ENCODE data around the gene FBXL16.

Gene FBXL16

GRCh38 chr16:718389-718788 is 12.8 kb upstream of the FBXL16 start:
- no CpG with 5 or more reads among the region's 9 CpGs for WGBS (ENCODE audit: extremely low coverage, insufficient coverage, low lambda C conversion rate)
- Histone ChIP-seq H2BK15ac (replicated peaks; ENCODE audit: low read depth) (no peak overlapping the region), H3K79me2 (ENCODE audit: control insufficient read depth, insufficient read depth, low read length) (no peaks in the 10 kb centered on the region), H3K27me3 (ENCODE audit: insufficient read depth, low read length, poor library complexity) (peaks cover 7% of the 10 kb centered on the region), H2BK120ac (ENCODE audit: low read depth, low read length) (no peak overlapping the region), H3K27ac (ENCODE audit: low read depth, low read length) (no peak overlapping the region), H3K4ac (ENCODE audit: low read depth, low read length) (no peak overlapping the region), H3K4me1 (ENCODE audit: control insufficient read depth, low read depth, low read length) (peaks cover 4% of the 10 kb centered on the region), H2AK5ac (ENCODE audit: low read length) (no peak overlapping the region), H3K79me1 (ENCODE audit: low read length) (no peaks in the 10 kb centered on the region), H4K8ac (ENCODE audit: low read depth, low read length) (no peak overlapping the region), H3K9ac (ENCODE audit: low read length) (no peak overlapping the region), H3K23ac (ENCODE audit: low read length) (no peak overlapping the region), H3K36me3 (ENCODE audit: control insufficient read depth, insufficient read depth, low read length) (no peaks in the 10 kb centered on the region), H3K4me2 (ENCODE audit: low read length) (no peak overlapping the region), H2BK5ac (ENCODE audit: low read length) (no peak overlapping the region), H3K4me3 (ENCODE audit: low read length) (no peak overlapping the region), H4K5ac (ENCODE audit: low read length) (no peak overlapping the region), H3K56ac (ENCODE audit: low read length) (no peak overlapping the region), H3K18ac (ENCODE audit: low read length) (no peak overlapping the region)
- DNase-seq, result no peak

DNA sequence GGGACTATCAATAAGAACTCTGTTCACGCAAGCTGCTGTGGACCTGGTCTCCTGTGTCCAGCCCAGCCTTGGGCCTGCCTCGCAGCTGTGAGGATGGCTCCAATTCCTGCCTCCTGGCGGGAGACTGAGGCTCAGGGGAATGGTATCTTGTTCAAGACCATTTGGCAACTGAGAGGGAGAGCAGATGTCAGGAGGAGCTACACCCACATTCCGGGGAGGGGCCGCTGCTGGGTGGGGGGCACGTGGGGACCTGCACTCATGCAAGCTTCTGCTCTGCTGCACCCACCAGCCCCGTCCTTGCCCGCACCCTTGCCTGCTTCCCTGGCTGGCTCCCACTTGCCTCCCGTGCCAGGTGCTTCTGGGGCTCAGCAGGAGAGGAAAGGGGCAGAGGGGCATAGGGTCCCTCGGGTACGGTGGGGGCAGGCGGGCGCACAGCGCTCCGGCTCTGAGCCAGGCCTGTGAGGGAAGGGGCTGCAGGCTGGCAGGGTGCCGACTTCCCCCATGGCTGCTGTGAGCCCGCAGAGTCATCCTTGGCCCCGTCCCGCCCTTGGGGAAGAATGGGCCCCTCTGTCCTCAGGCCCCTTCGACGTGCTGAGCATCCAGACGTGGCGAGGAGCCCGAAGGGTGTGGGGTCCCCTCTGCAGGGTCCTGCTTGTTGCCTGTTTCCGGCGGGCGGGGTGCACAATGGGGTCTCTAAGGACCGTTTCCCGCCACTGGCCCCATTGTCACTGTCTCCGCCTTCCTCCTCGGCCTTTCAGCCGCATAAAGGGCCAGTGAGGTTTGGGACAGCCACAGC is 12.0 kb upstream of the FBXL16 start:
- H3K4me3 ChIP-seq (ENCODE audit: low read length), result no peak overlapping the region
- no peaks in the 10 kb centered on the region for H3K36me3 ChIP-seq (ENCODE audit: control insufficient read depth, insufficient read depth, low read length)
- no peak overlapping the region for H3K27ac ChIP-seq (ENCODE audit: low read depth, low read length)
- no peaks in the 10 kb centered on the region for H3K79me2 ChIP-seq (ENCODE audit: control insufficient read depth, insufficient read depth, low read length)
- H3K4me1 ChIP-seq (ENCODE audit: control insufficient read depth, low read depth, low read length), result peaks cover 4% of the 10 kb centered on the region
- no peak overlapping the region for H3K18ac ChIP-seq (ENCODE audit: low read length)
- no peak overlapping the region for H3K4ac ChIP-seq (ENCODE audit: low read depth, low read length)
- H2BK5ac ChIP-seq (ENCODE audit: low read length), result no peak overlapping the region
- H2BK15ac ChIP-seq (replicated peaks; ENCODE audit: low read depth), result no peak overlapping the region
- H3K27me3 ChIP-seq (ENCODE audit: insufficient read depth, low read length, poor library complexity), result peaks cover 7% of the 10 kb centered on the region
- no peak overlapping the region for H4K8ac ChIP-seq (ENCODE audit: low read depth, low read length)
- H3K4me2 ChIP-seq (ENCODE audit: low read length), result no peak overlapping the region
- DNase-seq, result no peak
- H2BK120ac ChIP-seq (ENCODE audit: low read depth, low read length), result no peak overlapping the region
- no peak overlapping the region for H4K5ac ChIP-seq (ENCODE audit: low read length)
- H3K79me1 ChIP-seq (ENCODE audit: low read length), result no peaks in the 10 kb centered on the region
- H3K23ac ChIP-seq (ENCODE audit: low read length), result no peak overlapping the region
- no peak overlapping the region for H2AK5ac ChIP-seq (ENCODE audit: low read length)
- no peak overlapping the region for H3K56ac ChIP-seq (ENCODE audit: low read length)
- no peak overlapping the region for H3K9ac ChIP-seq (ENCODE audit: low read length)
- WGBS (ENCODE audit: extremely low coverage, insufficient coverage, low lambda C conversion rate), result no CpG with 5 or more reads among the region's 32 CpGs

DNA sequence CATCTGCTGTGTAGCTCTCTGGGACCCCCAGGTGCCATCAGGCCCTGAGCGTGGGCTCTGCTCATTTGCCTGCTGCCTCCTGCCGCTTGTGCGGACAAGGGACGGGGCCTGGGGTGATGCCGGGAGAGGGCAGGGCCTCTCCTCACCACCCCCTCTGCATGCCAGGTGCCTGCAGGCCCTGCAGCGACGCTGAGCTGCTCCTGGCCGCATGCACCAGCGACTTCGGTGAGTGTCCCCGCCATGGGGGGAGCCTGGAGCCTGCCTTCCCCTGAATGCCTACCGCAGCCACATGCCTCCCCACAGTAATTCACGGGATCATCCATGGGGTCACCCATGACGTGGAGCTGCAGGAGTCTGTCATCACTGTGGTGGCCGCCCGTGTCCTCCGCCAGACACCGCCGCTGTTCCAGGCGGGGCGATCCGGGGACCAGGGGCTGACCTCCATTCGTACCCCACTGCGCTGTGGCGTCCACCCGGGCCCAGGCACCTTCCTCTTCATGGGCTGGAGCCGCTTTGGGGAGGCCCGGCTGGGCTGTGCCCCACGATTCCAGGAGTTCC is 11.2 kb upstream of the FBXL16 start:
- H3K4me1 ChIP-seq (ENCODE audit: control insufficient read depth, low read depth, low read length), result peaks cover 4% of the 10 kb centered on the region
- no peak overlapping the region for H3K4me3 ChIP-seq (ENCODE audit: low read length)

GRCh38 chr16:716200-716568 is 10.6 kb upstream of the FBXL16 start:
- H3K27ac ChIP-seq (ENCODE audit: low read depth, low read length), result no peak overlapping the region
- H3K79me2 ChIP-seq (ENCODE audit: control insufficient read depth, insufficient read depth, low read length), result no peaks in the 10 kb centered on the region
- peaks cover 4% of the 10 kb centered on the region for H3K4me1 ChIP-seq (ENCODE audit: control insufficient read depth, low read depth, low read length)
- peak overlapping the region; percentile 4 for H3K23ac ChIP-seq (ENCODE audit: low read length)
- H2AK5ac ChIP-seq (ENCODE audit: low read length), result no peak overlapping the region
- H2BK120ac ChIP-seq (ENCODE audit: low read depth, low read length), result no peak overlapping the region
- H4K8ac ChIP-seq (ENCODE audit: low read depth, low read length), result no peak overlapping the region
- H3K9ac ChIP-seq (ENCODE audit: low read length), result no peak overlapping the region
- no peaks in the 10 kb centered on the region for H3K79me1 ChIP-seq (ENCODE audit: low read length)
- H3K36me3 ChIP-seq (ENCODE audit: control insufficient read depth, insufficient read depth, low read length), result no peaks in the 10 kb centered on the region
- H3K56ac ChIP-seq (ENCODE audit: low read length), result peak overlapping the region; percentile 17
- no peak overlapping the region for H4K5ac ChIP-seq (ENCODE audit: low read length)
- no peak overlapping the region for H3K18ac ChIP-seq (ENCODE audit: low read length)
- DNase-seq, result peak; percentile 32
- no peak overlapping the region for H3K4ac ChIP-seq (ENCODE audit: low read depth, low read length)
- H2BK15ac ChIP-seq (replicated peaks; ENCODE audit: low read depth), result no peak overlapping the region
- H3K27me3 ChIP-seq (ENCODE audit: insufficient read depth, low read length, poor library complexity), result peaks cover 7% of the 10 kb centered on the region
- H3K4me3 ChIP-seq (ENCODE audit: low read length), result no peak overlapping the region
- no peak overlapping the region for H2BK5ac ChIP-seq (ENCODE audit: low read length)
- no peak overlapping the region for H3K4me2 ChIP-seq (ENCODE audit: low read length)
- no CpG with 5 or more reads among the region's 12 CpGs for WGBS (ENCODE audit: extremely low coverage, insufficient coverage, low lambda C conversion rate)

More for the DNA sequence above, 11.2 kb upstream of the FBXL16 start:
- Histone ChIP-seq H4K8ac (ENCODE audit: low read depth, low read length) (no peak overlapping the region), H2BK120ac (ENCODE audit: low read depth, low read length) (no peak overlapping the region), H2AK5ac (ENCODE audit: low read length) (no peak overlapping the region), H3K18ac (ENCODE audit: low read length) (no peak overlapping the region), H3K79me2 (ENCODE audit: control insufficient read depth, insufficient read depth, low read length) (no peaks in the 10 kb centered on the region), H3K27me3 (ENCODE audit: insufficient read depth, low read length, poor library complexity) (peaks cover 7% of the 10 kb centered on the region), H3K79me1 (ENCODE audit: low read length) (no peaks in the 10 kb centered on the region), H4K5ac (ENCODE audit: low read length) (no peak overlapping the region), H3K56ac (ENCODE audit: low read length) (no peak overlapping the region), H3K4me2 (ENCODE audit: low read length) (no peak overlapping the region), H3K9ac (ENCODE audit: low read length) (no peak overlapping the region), H3K36me3 (ENCODE audit: control insufficient read depth, insufficient read depth, low read length) (no peaks in the 10 kb centered on the region), H3K23ac (ENCODE audit: low read length) (no peak overlapping the region), H3K4ac (ENCODE audit: low read depth, low read length) (no peak overlapping the region), H2BK15ac (replicated peaks; ENCODE audit: low read depth) (no peak overlapping the region), H3K27ac (ENCODE audit: low read depth, low read length) (no peak overlapping the region), H2BK5ac (ENCODE audit: low read length) (no peak overlapping the region)
- no CpG with 5 or more reads among the region's 29 CpGs for WGBS (ENCODE audit: extremely low coverage, insufficient coverage, low lambda C conversion rate)
- no peak for DNase-seq

DNA sequence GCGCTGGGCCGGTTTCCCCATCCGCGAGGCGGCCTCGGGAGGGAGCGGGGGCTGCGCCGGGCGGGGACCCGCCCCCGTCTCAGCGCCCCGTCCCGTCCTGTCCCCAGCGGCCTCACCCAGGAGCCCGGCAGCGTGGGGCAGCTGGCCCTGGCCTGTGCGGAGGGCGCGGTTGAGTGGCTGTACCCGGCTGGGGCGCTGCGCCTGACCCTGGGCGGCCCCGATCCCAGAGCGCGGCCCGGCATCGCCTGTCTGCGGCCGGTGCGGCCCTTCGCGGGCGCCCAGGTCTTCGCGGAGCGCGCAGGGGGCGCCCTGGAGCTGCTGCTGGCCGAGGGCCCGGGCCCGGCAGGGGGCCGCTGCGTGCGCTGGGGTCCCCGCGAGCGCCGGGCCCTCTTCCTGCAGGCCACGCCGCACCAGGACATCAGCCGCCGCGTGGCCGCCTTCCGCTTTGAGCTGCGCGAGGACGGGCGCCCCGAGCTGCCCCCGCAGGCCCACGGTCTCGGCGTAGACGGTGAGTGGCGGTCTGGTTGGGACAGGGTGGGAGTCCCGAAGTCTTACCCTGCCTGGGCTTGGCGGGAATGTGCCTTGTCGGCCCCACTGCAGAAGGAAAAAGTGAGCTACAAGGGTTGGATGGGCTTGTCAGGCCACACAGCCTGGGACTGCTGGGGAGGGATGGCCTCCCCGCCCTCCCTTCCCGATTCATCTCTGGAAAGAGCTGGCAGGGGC is 10.0 kb upstream of the FBXL16 start:
- H3K56ac ChIP-seq (ENCODE audit: low read length), result peak overlapping the region; percentile 58
- no peak overlapping the region for H3K4ac ChIP-seq (ENCODE audit: low read depth, low read length)
- H3K27ac ChIP-seq (ENCODE audit: low read depth, low read length), result no peak overlapping the region
- no peak overlapping the region for H2BK15ac ChIP-seq (replicated peaks; ENCODE audit: low read depth)
- peak; percentile 30 for DNase-seq
- no peak overlapping the region for H4K5ac ChIP-seq (ENCODE audit: low read length)
- no peak overlapping the region for H2BK5ac ChIP-seq (ENCODE audit: low read length)
- H2AK5ac ChIP-seq (ENCODE audit: low read length), result no peak overlapping the region
- peak overlapping the region; percentile 58 for H3K4me2 ChIP-seq (ENCODE audit: low read length)
- WGBS (ENCODE audit: extremely low coverage, insufficient coverage, low lambda C conversion rate), result no CpG with 5 or more reads among the region's 74 CpGs
- H3K79me1 ChIP-seq (ENCODE audit: low read length), result no peaks in the 10 kb centered on the region
- no peaks in the 10 kb centered on the region for H3K79me2 ChIP-seq (ENCODE audit: control insufficient read depth, insufficient read depth, low read length)
- H4K8ac ChIP-seq (ENCODE audit: low read depth, low read length), result no peak overlapping the region
- H3K27me3 ChIP-seq (ENCODE audit: insufficient read depth, low read length, poor library complexity), result peaks cover 7% of the 10 kb centered on the region
- peak overlapping the region; percentile 47 for H3K9ac ChIP-seq (ENCODE audit: low read length)
- H2BK120ac ChIP-seq (ENCODE audit: low read depth, low read length), result no peak overlapping the region
- no peaks in the 10 kb centered on the region for H3K36me3 ChIP-seq (ENCODE audit: control insufficient read depth, insufficient read depth, low read length)
- no peak overlapping the region for H3K18ac ChIP-seq (ENCODE audit: low read length)
- H3K23ac ChIP-seq (ENCODE audit: low read length), result no peak overlapping the region
- H3K4me3 ChIP-seq (ENCODE audit: low read length), result no peak overlapping the region
- peaks cover 4% of the 10 kb centered on the region for H3K4me1 ChIP-seq (ENCODE audit: control insufficient read depth, low read depth, low read length)

Measured in mesendoderm (in vitro differentiated cells).